ENCODE measurements around the gene CD99.

DNA sequence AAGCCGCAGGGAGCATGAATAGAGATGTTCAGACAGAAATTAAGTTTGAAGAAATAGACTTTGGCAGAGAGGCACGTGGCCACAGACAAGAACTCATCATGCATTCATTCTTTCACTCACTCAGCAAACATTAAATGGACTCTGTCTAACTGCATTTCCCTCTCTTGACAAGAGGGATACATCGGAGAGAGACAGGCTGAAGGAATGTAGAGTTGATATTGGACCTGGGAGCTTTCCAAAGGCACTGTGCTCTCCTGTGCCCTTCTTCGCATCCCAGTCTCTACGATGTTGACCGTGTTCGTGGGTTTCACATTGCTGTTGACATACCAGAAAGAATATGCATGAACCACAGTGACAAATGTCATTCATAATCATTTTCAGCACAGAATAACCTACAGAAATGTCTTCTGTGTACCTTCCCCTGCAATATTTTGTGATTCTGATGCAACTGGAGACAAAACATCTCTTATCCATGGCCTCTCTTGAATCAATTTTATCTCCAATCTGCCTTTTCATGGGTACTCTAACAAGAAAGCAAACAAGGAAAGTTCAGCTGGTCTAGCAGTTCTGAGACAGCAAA is 34.7 kb upstream of the CD99 start:
- TF ChIP-seq POLR2A (IDR thresholded peaks at IDR 0.05) (no peak), EP300 (IDR thresholded peaks at IDR 0.05; ENCODE audit: low read depth) (no peak)
- TF ChIP-seq, protein P1, sequence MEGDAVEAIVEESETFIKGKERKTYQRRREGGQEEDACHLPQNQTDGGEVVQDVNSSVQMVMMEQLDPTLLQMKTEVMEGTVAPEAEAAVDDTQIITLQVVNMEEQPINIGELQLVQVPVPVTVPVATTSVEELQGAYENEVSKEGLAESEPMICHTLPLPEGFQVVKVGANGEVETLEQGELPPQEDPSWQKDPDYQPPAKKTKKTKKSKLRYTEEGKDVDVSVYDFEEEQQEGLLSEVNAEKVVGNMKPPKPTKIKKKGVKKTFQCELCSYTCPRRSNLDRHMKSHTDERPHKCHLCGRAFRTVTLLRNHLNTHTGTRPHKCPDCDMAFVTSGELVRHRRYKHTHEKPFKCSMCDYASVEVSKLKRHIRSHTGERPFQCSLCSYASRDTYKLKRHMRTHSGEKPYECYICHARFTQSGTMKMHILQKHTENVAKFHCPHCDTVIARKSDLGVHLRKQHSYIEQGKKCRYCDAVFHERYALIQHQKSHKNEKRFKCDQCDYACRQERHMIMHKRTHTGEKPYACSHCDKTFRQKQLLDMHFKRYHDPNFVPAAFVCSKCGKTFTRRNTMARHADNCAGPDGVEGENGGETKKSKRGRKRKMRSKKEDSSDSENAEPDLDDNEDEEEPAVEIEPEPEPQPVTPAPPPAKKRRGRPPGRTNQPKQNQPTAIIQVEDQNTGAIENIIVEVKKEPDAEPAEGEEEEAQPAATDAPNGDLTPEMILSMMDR (IDR thresholded peaks at IDR 0.05), result no peak
